Activated T-cell treated with anti-CD3 and anti-CD28 coated beads, Interleukin-2, amount 50 U/mL, for 24 hours (primary cell): ENCODE measurements around the gene TLR6.
"Not testable (repeated sequence)": the region's sequence is repeated elsewhere in the genome, so short reads cannot be mapped to it uniquely, and the experiment has no call there.

Experiments
- DNase-seq: peaks from one replicate; pipeline ENCODE4 v3.0.0-alpha.2; 2020
- H3K27ac Mint-ChIP-seq: 2 replicates; pipeline ENCODE4 v1.8.0; 2020; ENCODE audit warnings: mild to moderate bottlenecking, mixed read lengths
- H3K27me3 Mint-ChIP-seq: 2 replicates; pipeline ENCODE4 v1.8.0; 2020; ENCODE audit warnings: mixed read lengths
- H3K36me3 Mint-ChIP-seq: 2 replicates; pipeline ENCODE4 v1.8.0; 2020; ENCODE audit warnings: low read depth, mixed read lengths
- H3K4me1 Mint-ChIP-seq: 2 replicates; pipeline ENCODE4 v1.8.0; 2020; ENCODE audit warnings: low read depth, mixed read lengths
- H3K4me3 Mint-ChIP-seq: 2 replicates; pipeline ENCODE4 v1.8.0; 2020; ENCODE audit warnings: mild to moderate bottlenecking, moderate library complexity, mixed read lengths
- H3K9me3 Mint-ChIP-seq: 2 replicates; pipeline ENCODE4 v1.8.0; 2020; ENCODE audit warnings: mixed read lengths

TLR6 gene

GRCh38 chr4:38821739-38822138, 34.9 kb downstream of the TLR6 start:
- H3K4me1 Mint-ChIP-seq, result peaks cover 13% of the 10 kb centered on the region
- H3K4me3 Mint-ChIP-seq, result no peak overlapping the region
- no peak for DNase-seq
- H3K36me3 Mint-ChIP-seq, result peaks cover 2% of the 10 kb centered on the region
- peaks cover 5% of the 10 kb centered on the region for H3K9me3 Mint-ChIP-seq
- no peaks in the 10 kb centered on the region for H3K27me3 Mint-ChIP-seq
- no peak overlapping the region for H3K27ac Mint-ChIP-seq

GRCh38 chr4:38820329-38821061, 36.1 kb downstream of the TLR6 start:
- no peak overlapping the region for H3K27ac Mint-ChIP-seq

GRCh38 chr4:38819569-38819968, 37.0 kb downstream of the TLR6 start:
- H3K4me1 Mint-ChIP-seq, result peaks cover 13% of the 10 kb centered on the region
- no peak overlapping the region for H3K4me3 Mint-ChIP-seq
- H3K27ac Mint-ChIP-seq, result peak overlapping the region; percentile 2
- no peaks in the 10 kb centered on the region for H3K27me3 Mint-ChIP-seq
- peaks cover 2% of the 10 kb centered on the region for H3K36me3 Mint-ChIP-seq
- peaks cover 7% of the 10 kb centered on the region for H3K9me3 Mint-ChIP-seq
- no peak for DNase-seq

More at GRCh38 chr4:38820329-38821061, 36.1 kb downstream of the TLR6 start:
- Mint-ChIP-seq H3K27me3 (no peaks in the 10 kb centered on the region), H3K9me3 (peaks cover 5% of the 10 kb centered on the region), H3K36me3 (peaks cover 2% of the 10 kb centered on the region), H3K4me1 (peaks cover 13% of the 10 kb centered on the region), H3K4me3 (no peak overlapping the region)
- DNase-seq, result no peak

- no peak overlapping the region for H3K27ac Mint-ChIP-seq
These were observed 38.1 kb downstream of the TLR6 start for GRCh38 chr4:38818441-38818976.

GRCh38 chr4:38815885-38816782, 40.5 kb downstream of the TLR6 start:
- Mint-ChIP-seq H3K4me1 (peaks cover 13% of the 10 kb centered on the region), H3K9me3 (peaks cover 5% of the 10 kb centered on the region), H3K27ac (no peak overlapping the region), H3K27me3 (no peaks in the 10 kb centered on the region), H3K36me3 (no peaks in the 10 kb centered on the region), H3K4me3 (no peak overlapping the region)
- DNase-seq, result no peak

More at GRCh38 chr4:38818441-38818976, 38.1 kb downstream of the TLR6 start:
- DNase-seq, result no peak
- no peak overlapping the region for H3K4me3 Mint-ChIP-seq
- H3K27me3 Mint-ChIP-seq, result no peaks in the 10 kb centered on the region
- no peaks in the 10 kb centered on the region for H3K36me3 Mint-ChIP-seq
- peaks cover 9% of the 10 kb centered on the region for H3K9me3 Mint-ChIP-seq
- peaks cover 13% of the 10 kb centered on the region for H3K4me1 Mint-ChIP-seq

- H3K27ac Mint-ChIP-seq, result no peak overlapping the region
- no peaks in the 10 kb centered on the region for H3K36me3 Mint-ChIP-seq
- peaks cover 5% of the 10 kb centered on the region for H3K9me3 Mint-ChIP-seq
- H3K4me1 Mint-ChIP-seq, result peaks cover 3% of the 10 kb centered on the region
- no peaks in the 10 kb centered on the region for H3K27me3 Mint-ChIP-seq
- no peak overlapping the region for H3K4me3 Mint-ChIP-seq
- no peak for DNase-seq
These were observed 42.2 kb downstream of the TLR6 start for GRCh38 chr4:38814386-38814785.

GRCh38 chr4:38811297-38811696, 45.3 kb downstream of the TLR6 start:
- Mint-ChIP-seq H3K36me3 (no peaks in the 10 kb centered on the region), H3K9me3 (peaks cover 5% of the 10 kb centered on the region), H3K4me1 (peaks cover 1% of the 10 kb centered on the region), H3K27ac (no peak overlapping the region), H3K4me3 (no peak overlapping the region), H3K27me3 (no peaks in the 10 kb centered on the region)
- DNase-seq, result no peak

- DNase-seq, H3K27me3 Mint-ChIP-seq, H3K4me3 Mint-ChIP-seq, H3K9me3 Mint-ChIP-seq, H3K27ac Mint-ChIP-seq: not testable (repeated sequence)
- peaks cover 30% of the 10 kb centered on the region for H3K4me1 Mint-ChIP-seq
- peaks cover 10% of the 10 kb centered on the region for H3K36me3 Mint-ChIP-seq
These were observed 49.2 kb downstream of the TLR6 start for GRCh38 chr4:38807462-38807861.

- H3K9me3 Mint-ChIP-seq, H3K4me3 Mint-ChIP-seq, H3K27ac Mint-ChIP-seq, H3K27me3 Mint-ChIP-seq, DNase-seq: not testable (repeated sequence)
- H3K4me1 Mint-ChIP-seq, result peaks cover 30% of the 10 kb centered on the region
- H3K36me3 Mint-ChIP-seq, result peaks cover 18% of the 10 kb centered on the region
These were observed 50.4 kb downstream of the TLR6 start for GRCh38 chr4:38806251-38806650.

GRCh38 chr4:38805530-38806145, 51.0 kb downstream of the TLR6 start:
- peaks cover 30% of the 10 kb centered on the region for H3K4me1 Mint-ChIP-seq
- H3K27ac Mint-ChIP-seq, result peak overlapping the region; percentile 85
- DNase-seq, result no peak
- peak overlapping the region; percentile 39 for H3K4me3 Mint-ChIP-seq
- H3K9me3 Mint-ChIP-seq, result peaks cover 15% of the 10 kb centered on the region
- no peaks in the 10 kb centered on the region for H3K27me3 Mint-ChIP-seq
- peaks cover 24% of the 10 kb centered on the region for H3K36me3 Mint-ChIP-seq

- Mint-ChIP-seq H3K4me1 (peaks cover 30% of the 10 kb centered on the region), H3K9me3 (peaks cover 22% of the 10 kb centered on the region), H3K27me3 (no peaks in the 10 kb centered on the region), H3K36me3 (peaks cover 33% of the 10 kb centered on the region), H3K27ac (peak within 1 kb of the TSS; percentile 85), H3K4me3 (peak within 1 kb of the TSS; percentile 39)
- DNase-seq, result no peak
These were observed 51.8 kb downstream of the TLR6 start, which contains the start of gene TLR1 for GRCh38 chr4:38804654-38805295. Gene TLR1, minus strand, starts transcription at chr4:38804791. Its CDS starts 5,960 bp downstream, at chr4:38798831.

- Mint-ChIP-seq H3K4me3 (peak overlapping the region; percentile 39), H3K36me3 (peaks cover 40% of the 10 kb centered on the region), H3K27ac (peak overlapping the region; percentile 62), H3K4me1 (peaks cover 30% of the 10 kb centered on the region), H3K27me3 (no peaks in the 10 kb centered on the region), H3K9me3 (peaks cover 28% of the 10 kb centered on the region)
- no peak for DNase-seq
These were observed 52.6 kb downstream of the TLR6 start for GRCh38 chr4:38803833-38804653.

- H3K27me3 Mint-ChIP-seq, result no peaks in the 10 kb centered on the region
- peaks cover 28% of the 10 kb centered on the region for H3K9me3 Mint-ChIP-seq
- H3K27ac Mint-ChIP-seq, result no peak overlapping the region
- DNase-seq, result no peak
- peaks cover 30% of the 10 kb centered on the region for H3K4me1 Mint-ChIP-seq
- no peak overlapping the region for H3K4me3 Mint-ChIP-seq
- peaks cover 53% of the 10 kb centered on the region for H3K36me3 Mint-ChIP-seq
These were observed 53.9 kb downstream of the TLR6 start for GRCh38 chr4:38802561-38803355.
